Body of pancreas (tissue), 4 donors: ENCODE results near the gene TADA2A. TPM values are rescaled to one million over a fixed set of nuclear protein-coding genes. Genes with fewer than 3 reads are reported as not detected.
A peak's percentile ranks its signal among the peaks of the same experiment; 100 is the strongest.
"Not testable (repeated sequence)": the region's sequence is repeated elsewhere in the genome, so short reads cannot be mapped to it uniquely, and the experiment has no call there.

Experiments used
- ATAC-seq: fragments of 150-250 bp; one replicate; pipeline ENCODE4 v1.9.1; 2016
- DNase-seq, 4 donors: peaks; one replicate each; pipeline ENCODE4 v3.0.0-alpha.2; 2019
- H3K27ac ChIP-seq, 4 donors: fragments of 200-600 bp; sonication (generic); 1 replicate in 3 of 4; 2 replicates in 1 of 4; pipeline versions ENCODE4 v1.5.1 to v1.6.1; 2016 to 2019; ENCODE audit warnings: mild to moderate bottlenecking in 1 of 4, mixed read lengths in 1 of 4, moderate library complexity in 1 of 4
- H3K27me3 ChIP-seq, 2 donors: fragments of 200-600 bp; sonication (generic); one replicate each; pipeline ENCODE4 v1.6.0; 2016; ENCODE audit warnings: mild to moderate bottlenecking in 1 of 2
- H3K36me3 ChIP-seq, 2 donors: fragments of 200-600 bp; sonication (generic); replicated peaks in 1 of 2; 2 replicates each; pipeline ENCODE4 v1.5.1; 2016; ENCODE audit warnings: low read depth in 2 of 2; ENCODE audit not compliant: insufficient read depth in 1 of 2
- H3K4me1 ChIP-seq: fragments of 200-600 bp; sonication (generic); one replicate; pipeline ENCODE4 v1.6.0; 2016
- H3K4me3 ChIP-seq, 2 donors: fragments of 200-600 bp; sonication (generic); 1 replicate in 1 of 2; 2 replicates in 1 of 2; pipeline ENCODE4 v1.5.1; 2016 to 2019
- H3K9me3 ChIP-seq, 3 donors: fragments of 200-600 bp; sonication (generic); 1 replicate in 2 of 3; 2 replicates in 1 of 3; pipeline ENCODE4 v1.5.1; 2016
- POLR2A ChIP-seq, 3 donors: fragments of 450-650 bp; IDR thresholded peaks; one replicate each; pipeline ENCODE4 v1.6.1; 2016; ENCODE audit warnings: antibody characterized with exemption in 3 of 3, mild to moderate bottlenecking in 2 of 3
- WGBS, 2 donors: methylation state at CpG; one replicate each; pipeline ENCODE4 v1.1.5; 2017; 5-methylcytosine and 5-hydroxymethylcytosine counted together
- intact Hi-C: fragments of 100-400 bp; cut with DNase I; formaldehyde crosslinking; loops from one replicate; pipeline ENCODE4 v1.15.1; 2023
- total RNA-seq, 2 donors: library from RNA; depleted of rRNA; stranded (reverse); fragments of >200 nt; gene quantifications; one replicate each; pipeline ENCODE4 v1.1.0, GENCODE V29; 2016
- TF ChIP-seq, protein P1 (sequence below), 7 experiments: fragments of 450-650 bp in 4 of 7; fragments of 200-600 bp in 3 of 7; sonication (generic) in 3 of 7; IDR thresholded peaks; one replicate each; pipeline ENCODE4 v1.5.1; 2016 to 2019; ENCODE audit warnings: antibody characterized with exemption in 7 of 7

TADA2A gene
- total RNA-seq, 2 donors from 2014 or later, result 9.9 to 13.5 TPM

- intact Hi-C loops, result no loop called here
- no peak overlapping the region for H3K27ac ChIP-seq
- no peaks in the 10 kb centered on the region for H3K4me1 ChIP-seq
- H3K27me3 ChIP-seq, result no peaks in the 10 kb centered on the region
- TF ChIP-seq, protein P1, sequence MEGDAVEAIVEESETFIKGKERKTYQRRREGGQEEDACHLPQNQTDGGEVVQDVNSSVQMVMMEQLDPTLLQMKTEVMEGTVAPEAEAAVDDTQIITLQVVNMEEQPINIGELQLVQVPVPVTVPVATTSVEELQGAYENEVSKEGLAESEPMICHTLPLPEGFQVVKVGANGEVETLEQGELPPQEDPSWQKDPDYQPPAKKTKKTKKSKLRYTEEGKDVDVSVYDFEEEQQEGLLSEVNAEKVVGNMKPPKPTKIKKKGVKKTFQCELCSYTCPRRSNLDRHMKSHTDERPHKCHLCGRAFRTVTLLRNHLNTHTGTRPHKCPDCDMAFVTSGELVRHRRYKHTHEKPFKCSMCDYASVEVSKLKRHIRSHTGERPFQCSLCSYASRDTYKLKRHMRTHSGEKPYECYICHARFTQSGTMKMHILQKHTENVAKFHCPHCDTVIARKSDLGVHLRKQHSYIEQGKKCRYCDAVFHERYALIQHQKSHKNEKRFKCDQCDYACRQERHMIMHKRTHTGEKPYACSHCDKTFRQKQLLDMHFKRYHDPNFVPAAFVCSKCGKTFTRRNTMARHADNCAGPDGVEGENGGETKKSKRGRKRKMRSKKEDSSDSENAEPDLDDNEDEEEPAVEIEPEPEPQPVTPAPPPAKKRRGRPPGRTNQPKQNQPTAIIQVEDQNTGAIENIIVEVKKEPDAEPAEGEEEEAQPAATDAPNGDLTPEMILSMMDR (IDR thresholded peaks at IDR 0.05), result no peak
- TF ChIP-seq POLR2A (IDR thresholded peaks at IDR 0.05), result no peak
- no peaks in the 10 kb centered on the region for H3K9me3 ChIP-seq
- 76 to 79% methylated on average over 2 of the region's 2 CpGs for WGBS, 2 donors
- H3K4me3 ChIP-seq, result no peak overlapping the region
- no peak for ATAC-seq
- H3K36me3 ChIP-seq, result peaks cover 4 to 6% of the 10 kb centered on the region in 2 donors
- no peak for DNase-seq
These were observed 26.0 kb downstream of the TADA2A start for GRCh38 chr17:37432671-37433070.

- H3K27ac ChIP-seq, result no peak overlapping the region
- DNase-seq (no peak), ATAC-seq (no peak)
- intact Hi-C loops, result no loop called here
- no peak overlapping the region for H3K4me3 ChIP-seq
- H3K4me1 ChIP-seq, result no peaks in the 10 kb centered on the region
- 70 to 74% methylated on average over 4 of the region's 4 CpGs for WGBS, 2 donors
- no peak for TF ChIP-seq POLR2A (IDR thresholded peaks at IDR 0.05)
- TF ChIP-seq, protein P1 (IDR thresholded peaks at IDR 0.05), result peak in 1 of 7 experiments; percentile 7
- H3K9me3 ChIP-seq, result no peaks in the 10 kb centered on the region
- H3K36me3 ChIP-seq, result peaks cover 0 to 12% of the 10 kb centered on the region in 2 donors
- no peaks in the 10 kb centered on the region for H3K27me3 ChIP-seq
These were observed 31.5 kb downstream of the TADA2A start for GRCh38 chr17:37438141-37438540.

DNA sequence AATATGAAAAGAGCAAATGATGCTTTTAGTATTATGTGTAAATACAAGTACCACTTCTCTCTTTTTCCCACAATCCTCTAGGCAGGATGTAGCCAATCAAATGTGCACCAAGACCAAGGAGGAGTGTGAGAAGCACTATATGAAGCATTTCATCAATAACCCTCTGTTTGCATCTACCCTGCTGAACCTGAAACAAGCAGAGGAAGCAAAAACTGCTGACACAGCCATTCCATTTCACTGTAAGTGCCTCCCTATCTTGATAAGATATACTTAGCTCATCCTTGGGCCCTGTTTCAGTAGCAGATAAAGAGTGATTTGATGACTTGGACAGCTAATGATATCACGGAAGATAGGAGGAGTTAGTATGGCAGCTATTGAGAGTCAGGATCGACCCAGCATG is 33.7 kb downstream of the TADA2A start:
- ATAC-seq, result no peak
- Histone ChIP-seq H3K27me3 (no peaks in the 10 kb centered on the region), H3K4me1 (no peaks in the 10 kb centered on the region), H3K27ac (no peak overlapping the region), H3K9me3 (no peaks in the 10 kb centered on the region), H3K4me3 (no peak overlapping the region), H3K36me3 (peaks cover 0 to 12% of the 10 kb centered on the region in 2 donors)
- WGBS, 2 donors, result 88 to 89% methylated on average over 2 of the region's 2 CpGs
- no peak for DNase-seq
- intact Hi-C loops, result no loop called here
- TF ChIP-seq, protein P1 (IDR thresholded peaks at IDR 0.05), result no peak
- TF ChIP-seq POLR2A (IDR thresholded peaks at IDR 0.05), result no peak

- H3K9me3 ChIP-seq, ATAC-seq, H3K27me3 ChIP-seq, H3K27ac ChIP-seq, H3K4me3 ChIP-seq, DNase-seq, H3K4me1 ChIP-seq, intact Hi-C loops: not testable (repeated sequence)
- peaks cover 0 to 12% of the 10 kb centered on the region in 2 donors for H3K36me3 ChIP-seq
- WGBS, 2 donors, result 88 to 95% methylated on average over 12 of the region's 12 CpGs
These were observed 34.8 kb downstream of the TADA2A start for GRCh38 chr17:37441369-37442014.

GRCh38 chr17:37446027-37446426 is 39.3 kb downstream of the TADA2A start:
- DNase-seq (no peak), ATAC-seq (no peak)
- H3K36me3 ChIP-seq, result peaks cover 0 to 7% of the 10 kb centered on the region in 2 donors
- 86 to 89% methylated on average over 4 of the region's 4 CpGs for WGBS, 2 donors
- no peaks in the 10 kb centered on the region for H3K9me3 ChIP-seq
- intact Hi-C loops, result no loop called here
- H3K4me1 ChIP-seq, result no peaks in the 10 kb centered on the region
- H3K27ac ChIP-seq, result no peak overlapping the region
- H3K4me3 ChIP-seq, result no peak overlapping the region
- no peaks in the 10 kb centered on the region for H3K27me3 ChIP-seq
- no peak for TF ChIP-seq POLR2A (IDR thresholded peaks at IDR 0.05)
- TF ChIP-seq, protein P1 (IDR thresholded peaks at IDR 0.05), result no peak
